ENCODE data around the gene CAPZB.

Gene CAPZB

GRCh38 chr1:19358710-19359109 lies 126.6 kb downstream of the CAPZB start:
- DNase-seq (ENCODE audit: low spot score): no peak
- in situ Hi-C loops (cut with MboI; ENCODE audit: low pct_unique_long_range_greater_than_20kb, low sequenced_read_pairs, unreplicated experiment): no loop called here
- TF ChIP-seq, protein P1, sequence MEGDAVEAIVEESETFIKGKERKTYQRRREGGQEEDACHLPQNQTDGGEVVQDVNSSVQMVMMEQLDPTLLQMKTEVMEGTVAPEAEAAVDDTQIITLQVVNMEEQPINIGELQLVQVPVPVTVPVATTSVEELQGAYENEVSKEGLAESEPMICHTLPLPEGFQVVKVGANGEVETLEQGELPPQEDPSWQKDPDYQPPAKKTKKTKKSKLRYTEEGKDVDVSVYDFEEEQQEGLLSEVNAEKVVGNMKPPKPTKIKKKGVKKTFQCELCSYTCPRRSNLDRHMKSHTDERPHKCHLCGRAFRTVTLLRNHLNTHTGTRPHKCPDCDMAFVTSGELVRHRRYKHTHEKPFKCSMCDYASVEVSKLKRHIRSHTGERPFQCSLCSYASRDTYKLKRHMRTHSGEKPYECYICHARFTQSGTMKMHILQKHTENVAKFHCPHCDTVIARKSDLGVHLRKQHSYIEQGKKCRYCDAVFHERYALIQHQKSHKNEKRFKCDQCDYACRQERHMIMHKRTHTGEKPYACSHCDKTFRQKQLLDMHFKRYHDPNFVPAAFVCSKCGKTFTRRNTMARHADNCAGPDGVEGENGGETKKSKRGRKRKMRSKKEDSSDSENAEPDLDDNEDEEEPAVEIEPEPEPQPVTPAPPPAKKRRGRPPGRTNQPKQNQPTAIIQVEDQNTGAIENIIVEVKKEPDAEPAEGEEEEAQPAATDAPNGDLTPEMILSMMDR (IDR thresholded peaks at IDR 0.05; ENCODE audit: extremely low read depth, insufficient read depth, missing control alignments): no peak

- in situ Hi-C loops (cut with MboI; ENCODE audit: low pct_unique_long_range_greater_than_20kb, low sequenced_read_pairs, unreplicated experiment): no loop called here
- no peak for DNase-seq (ENCODE audit: low spot score)
- TF ChIP-seq, protein P1 (IDR thresholded peaks at IDR 0.05; ENCODE audit: extremely low read depth, insufficient read depth, missing control alignments): no peak
Observed at GRCh38 chr1:19357299-19357986, 127.9 kb downstream of the CAPZB start.

- TF ChIP-seq, protein P1 (IDR thresholded peaks at IDR 0.05; ENCODE audit: extremely low read depth, insufficient read depth, missing control alignments): no peak
- in situ Hi-C loops (cut with MboI; ENCODE audit: low pct_unique_long_range_greater_than_20kb, low sequenced_read_pairs, unreplicated experiment): no loop called here
- DNase-seq (ENCODE audit: low spot score): no peak
Observed at GRCh38 chr1:19356266-19356665, 129.1 kb downstream of the CAPZB start.

- in situ Hi-C loops (cut with MboI; ENCODE audit: low pct_unique_long_range_greater_than_20kb, low sequenced_read_pairs, unreplicated experiment): no loop called here
- TF ChIP-seq, protein P1 (IDR thresholded peaks at IDR 0.05; ENCODE audit: extremely low read depth, insufficient read depth, missing control alignments): no peak
- no peak for DNase-seq (ENCODE audit: low spot score)
Observed at GRCh38 chr1:19354531-19354981, 130.8 kb downstream of the CAPZB start.

- no peak for DNase-seq (ENCODE audit: low spot score)
- TF ChIP-seq, protein P1 (IDR thresholded peaks at IDR 0.05; ENCODE audit: extremely low read depth, insufficient read depth, missing control alignments): no peak
- in situ Hi-C loops (cut with MboI; ENCODE audit: low pct_unique_long_range_greater_than_20kb, low sequenced_read_pairs, unreplicated experiment): no loop called here
Observed at GRCh38 chr1:19353596-19353995, 131.7 kb downstream of the CAPZB start.

GRCh38 chr1:19352839-19353238 lies 132.5 kb downstream of the CAPZB start:
- in situ Hi-C loops (cut with MboI; ENCODE audit: low pct_unique_long_range_greater_than_20kb, low sequenced_read_pairs, unreplicated experiment): no loop called here
- no peak for DNase-seq (ENCODE audit: low spot score)
- TF ChIP-seq, protein P1 (IDR thresholded peaks at IDR 0.05; ENCODE audit: extremely low read depth, insufficient read depth, missing control alignments): no peak

Data from GM13977 (cell line).